ENCODE results near the gene ACOX3.
"Not testable (repeated sequence)": the region's sequence is repeated elsewhere in the genome, so short reads cannot be mapped to it uniquely, and the experiment has no call there.

The ACOX3 gene

GRCh38 chr4:8394061-8394519 is 46.4 kb downstream of the ACOX3 start:
- ATAC-seq = no peak
- DNase-seq = no peak
- no peaks in the 10 kb centered on the region for H3K4me1 Mint-ChIP-seq
- no peak overlapping the region for H3K27ac Mint-ChIP-seq
- H3K27me3 Mint-ChIP-seq = no peaks in the 10 kb centered on the region
- H3K9me3 Mint-ChIP-seq = no peaks in the 10 kb centered on the region
- H3K4me3 Mint-ChIP-seq = no peak overlapping the region

GRCh38 chr4:8393593-8394038 is 46.9 kb downstream of the ACOX3 start:
- Mint-ChIP-seq H3K4me1 (no peaks in the 10 kb centered on the region), H3K27me3 (no peaks in the 10 kb centered on the region), H3K9me3 (no peaks in the 10 kb centered on the region), H3K27ac (no peak overlapping the region), H3K4me3 (no peak overlapping the region)
- DNase-seq = no peak
- no peak for ATAC-seq

- Mint-ChIP-seq H3K27me3 (no peaks in the 10 kb centered on the region), H3K9me3 (no peaks in the 10 kb centered on the region), H3K4me3 (no peak overlapping the region), H3K4me1 (no peaks in the 10 kb centered on the region), H3K27ac (no peak overlapping the region)
- ATAC-seq (no peak), DNase-seq (no peak)
Observed at GRCh38 chr4:8392591-8393190, 47.8 kb downstream of the ACOX3 start.

GRCh38 chr4:8391972-8392371 is 48.6 kb downstream of the ACOX3 start:
- no peak for DNase-seq
- Mint-ChIP-seq H3K9me3 (no peaks in the 10 kb centered on the region), H3K27me3 (no peaks in the 10 kb centered on the region), H3K4me3 (no peak overlapping the region), H3K27ac (no peak overlapping the region), H3K4me1 (no peaks in the 10 kb centered on the region)
- no peak for ATAC-seq

- H3K4me1 Mint-ChIP-seq = no peaks in the 10 kb centered on the region
Observed at GRCh38 chr4:8391071-8391470, 49.5 kb downstream of the ACOX3 start.

GRCh38 chr4:8390577-8390976 is 49.9 kb downstream of the ACOX3 start:
- Mint-ChIP-seq H3K27ac (peak overlapping the region in 1 of 2 donors; percentile 33), H3K27me3 (no peaks in the 10 kb centered on the region), H3K9me3 (no peaks in the 10 kb centered on the region), H3K4me1 (no peaks in the 10 kb centered on the region), H3K4me3 (no peak overlapping the region)
- no peak for DNase-seq
- no peak for ATAC-seq

More at GRCh38 chr4:8391071-8391470, 49.5 kb downstream of the ACOX3 start:
- no peak for DNase-seq
- ATAC-seq = no peak
- no peaks in the 10 kb centered on the region for H3K27me3 Mint-ChIP-seq
- peak overlapping the region in 1 of 2 donors; percentile 15 for H3K27ac Mint-ChIP-seq
- H3K4me3 Mint-ChIP-seq = no peak overlapping the region
- H3K9me3 Mint-ChIP-seq = no peaks in the 10 kb centered on the region

GRCh38 chr4:8388528-8388870 is 52.0 kb downstream of the ACOX3 start:
- no peaks in the 10 kb centered on the region for H3K9me3 Mint-ChIP-seq

GRCh38 chr4:8387615-8388527 is 52.7 kb downstream of the ACOX3 start:
- Mint-ChIP-seq H3K27me3 (no peaks in the 10 kb centered on the region), H3K4me3 (no peak overlapping the region), H3K4me1 (no peaks in the 10 kb centered on the region), H3K27ac (peak overlapping the region in 1 of 2 donors; percentile 65), H3K9me3 (no peaks in the 10 kb centered on the region)
- DNase-seq (no peak), ATAC-seq (no peak)

More at GRCh38 chr4:8388528-8388870, 52.0 kb downstream of the ACOX3 start:
- no peak overlapping the region for H3K4me3 Mint-ChIP-seq
- no peak for ATAC-seq
- H3K27me3 Mint-ChIP-seq = no peaks in the 10 kb centered on the region
- no peak overlapping the region for H3K27ac Mint-ChIP-seq
- no peak for DNase-seq
- no peaks in the 10 kb centered on the region for H3K4me1 Mint-ChIP-seq

GRCh38 chr4:8387194-8387593 is 53.3 kb downstream of the ACOX3 start:
- Mint-ChIP-seq H3K4me1 (no peaks in the 10 kb centered on the region), H3K27ac (peak overlapping the region in 1 of 2 donors; percentile 57), H3K9me3 (no peaks in the 10 kb centered on the region), H3K27me3 (no peaks in the 10 kb centered on the region), H3K4me3 (no peak overlapping the region)
- no peak for ATAC-seq
- no peak for DNase-seq

GRCh38 chr4:8386731-8387130 is 53.8 kb downstream of the ACOX3 start:
- Mint-ChIP-seq H3K9me3 (no peaks in the 10 kb centered on the region), H3K4me1 (no peaks in the 10 kb centered on the region), H3K27me3 (no peaks in the 10 kb centered on the region), H3K27ac (no peak overlapping the region), H3K4me3 (no peak overlapping the region)
- ATAC-seq (no peak), DNase-seq (no peak)

- not testable (repeated sequence) for ATAC-seq, DNase-seq, H3K4me3 Mint-ChIP-seq, H3K27me3 Mint-ChIP-seq, H3K27ac Mint-ChIP-seq, H3K4me1 Mint-ChIP-seq, H3K9me3 Mint-ChIP-seq
Observed at GRCh38 chr4:8386131-8386530, 54.4 kb downstream of the ACOX3 start.

GRCh38 chr4:8385611-8386010 is 54.9 kb downstream of the ACOX3 start:
- no peak overlapping the region for H3K4me3 Mint-ChIP-seq
- no peaks in the 10 kb centered on the region for H3K4me1 Mint-ChIP-seq
- no peak overlapping the region for H3K27ac Mint-ChIP-seq
- ATAC-seq = no peak
- no peak for DNase-seq
- no peaks in the 10 kb centered on the region for H3K9me3 Mint-ChIP-seq
- no peaks in the 10 kb centered on the region for H3K27me3 Mint-ChIP-seq

GRCh38 chr4:8385106-8385505 is 55.4 kb downstream of the ACOX3 start:
- H3K9me3 Mint-ChIP-seq = no peaks in the 10 kb centered on the region

GRCh38 chr4:8384397-8385060 is 56.0 kb downstream of the ACOX3 start:
- no peak for ATAC-seq
- Mint-ChIP-seq H3K27me3 (no peaks in the 10 kb centered on the region), H3K27ac (peak overlapping the region in 1 of 2 donors; percentile 19), H3K4me3 (no peak overlapping the region), H3K9me3 (no peaks in the 10 kb centered on the region), H3K4me1 (no peaks in the 10 kb centered on the region)
- DNase-seq = no peak

More at GRCh38 chr4:8385106-8385505, 55.4 kb downstream of the ACOX3 start:
- H3K4me3 Mint-ChIP-seq = no peak overlapping the region
- H3K4me1 Mint-ChIP-seq = no peaks in the 10 kb centered on the region
- ATAC-seq (no peak), DNase-seq (no peak)
- no peaks in the 10 kb centered on the region for H3K27me3 Mint-ChIP-seq
- no peak overlapping the region for H3K27ac Mint-ChIP-seq

GRCh38 chr4:8383451-8384160 is 56.9 kb downstream of the ACOX3 start:
- no peaks in the 10 kb centered on the region for H3K27me3 Mint-ChIP-seq
- no peak for ATAC-seq

More at GRCh38 chr4:8383451-8384160, 56.9 kb downstream of the ACOX3 start:
- no peak for DNase-seq
- no peaks in the 10 kb centered on the region for H3K9me3 Mint-ChIP-seq
- H3K4me1 Mint-ChIP-seq = no peaks in the 10 kb centered on the region
- H3K4me3 Mint-ChIP-seq = no peak overlapping the region
- peak overlapping the region in 1 of 2 donors; percentile 20 for H3K27ac Mint-ChIP-seq

All from stimulated activated naive CD8-positive, alpha-beta T cell treated with anti-CD3 and anti-CD28 coated beads, Interleukin-15, amount 100 ng/mL, for 72 hours (primary cell).